Measurements from ENCODE around the gene CDO1.

DNA sequence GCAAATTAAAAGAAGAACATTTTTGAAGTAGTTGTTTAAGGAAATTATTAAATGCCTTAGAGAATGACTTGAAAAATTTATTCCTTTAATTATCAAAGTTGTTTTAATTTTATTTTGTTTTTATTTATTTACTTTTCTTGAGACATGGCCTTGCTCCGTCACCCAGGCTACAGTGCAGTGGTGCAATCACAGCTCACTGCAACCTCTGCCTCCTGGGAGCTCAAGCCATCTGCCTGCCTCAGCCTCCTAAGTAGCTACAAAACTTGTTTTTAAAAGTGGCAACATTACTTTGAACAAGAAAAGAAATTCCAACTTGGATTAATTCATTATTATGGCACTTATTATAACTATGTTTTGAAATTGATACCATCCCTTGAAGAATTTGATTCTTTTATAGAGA lies 29.0 kb downstream of the CDO1 start:
- TF ChIP-seq CTCF (IDR thresholded peaks at IDR 0.05) (no peak), POLR2A (IDR thresholded peaks at IDR 0.05) (no peak)

All from stomach (tissue), 4 donors.